ENCODE data around the gene GPS1.

GRCh38 chr17:82105882-82106687 is 54.4 kb downstream of the GPS1 start:
- TF ChIP-seq CTCF (IDR thresholded peaks at IDR 0.05; ENCODE audit: low read depth, low read length, poor library complexity, severe bottlenecking) (peak; percentile 48), EZH2phosphoT487 (IDR thresholded peaks at IDR 0.05; ENCODE audit: borderline replicate concordance, low read length) (no peak)

Measured in DOHH2 (cell line).